Measurements from ENCODE around the gene ANO2.
A peak's percentile ranks its signal among the peaks of the same experiment; 100 is the strongest.

Gene ANO2

DNA sequence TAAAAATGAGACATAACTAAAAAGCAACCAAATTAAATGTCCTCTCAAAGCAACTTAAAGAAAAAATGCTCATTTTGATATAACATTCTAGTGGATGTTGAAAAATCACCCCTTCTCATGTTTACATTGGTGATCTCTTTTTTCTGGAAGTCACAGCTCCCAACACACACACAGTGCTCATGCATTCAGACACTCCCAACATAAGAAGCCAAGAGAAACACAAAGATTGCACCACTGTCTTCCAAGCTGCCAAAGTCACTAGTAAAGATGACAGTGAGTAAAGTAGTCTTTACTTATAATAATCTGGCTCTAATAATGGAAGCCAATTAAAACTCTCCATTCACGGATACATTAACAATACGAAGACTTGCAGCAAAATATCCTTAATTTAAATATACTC lies 294.8 kb downstream of the ANO2 start:
- Mint-ChIP-seq H3K9me3 (no peaks in the 10 kb centered on the region), H3K4me3 (no peak overlapping the region), H3K36me3 (ENCODE audit: low read depth) (no peaks in the 10 kb centered on the region), H3K27me3 (ENCODE audit: low read depth, poor library complexity) (peaks cover 3% of the 10 kb centered on the region), H3K4me1 (peaks cover 13% of the 10 kb centered on the region), H3K27ac (no peak overlapping the region)
- TF ChIP-seq, protein P1, sequence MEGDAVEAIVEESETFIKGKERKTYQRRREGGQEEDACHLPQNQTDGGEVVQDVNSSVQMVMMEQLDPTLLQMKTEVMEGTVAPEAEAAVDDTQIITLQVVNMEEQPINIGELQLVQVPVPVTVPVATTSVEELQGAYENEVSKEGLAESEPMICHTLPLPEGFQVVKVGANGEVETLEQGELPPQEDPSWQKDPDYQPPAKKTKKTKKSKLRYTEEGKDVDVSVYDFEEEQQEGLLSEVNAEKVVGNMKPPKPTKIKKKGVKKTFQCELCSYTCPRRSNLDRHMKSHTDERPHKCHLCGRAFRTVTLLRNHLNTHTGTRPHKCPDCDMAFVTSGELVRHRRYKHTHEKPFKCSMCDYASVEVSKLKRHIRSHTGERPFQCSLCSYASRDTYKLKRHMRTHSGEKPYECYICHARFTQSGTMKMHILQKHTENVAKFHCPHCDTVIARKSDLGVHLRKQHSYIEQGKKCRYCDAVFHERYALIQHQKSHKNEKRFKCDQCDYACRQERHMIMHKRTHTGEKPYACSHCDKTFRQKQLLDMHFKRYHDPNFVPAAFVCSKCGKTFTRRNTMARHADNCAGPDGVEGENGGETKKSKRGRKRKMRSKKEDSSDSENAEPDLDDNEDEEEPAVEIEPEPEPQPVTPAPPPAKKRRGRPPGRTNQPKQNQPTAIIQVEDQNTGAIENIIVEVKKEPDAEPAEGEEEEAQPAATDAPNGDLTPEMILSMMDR (IDR thresholded peaks at IDR 0.05) = no peak
- DNase-seq = no peak

DNA sequence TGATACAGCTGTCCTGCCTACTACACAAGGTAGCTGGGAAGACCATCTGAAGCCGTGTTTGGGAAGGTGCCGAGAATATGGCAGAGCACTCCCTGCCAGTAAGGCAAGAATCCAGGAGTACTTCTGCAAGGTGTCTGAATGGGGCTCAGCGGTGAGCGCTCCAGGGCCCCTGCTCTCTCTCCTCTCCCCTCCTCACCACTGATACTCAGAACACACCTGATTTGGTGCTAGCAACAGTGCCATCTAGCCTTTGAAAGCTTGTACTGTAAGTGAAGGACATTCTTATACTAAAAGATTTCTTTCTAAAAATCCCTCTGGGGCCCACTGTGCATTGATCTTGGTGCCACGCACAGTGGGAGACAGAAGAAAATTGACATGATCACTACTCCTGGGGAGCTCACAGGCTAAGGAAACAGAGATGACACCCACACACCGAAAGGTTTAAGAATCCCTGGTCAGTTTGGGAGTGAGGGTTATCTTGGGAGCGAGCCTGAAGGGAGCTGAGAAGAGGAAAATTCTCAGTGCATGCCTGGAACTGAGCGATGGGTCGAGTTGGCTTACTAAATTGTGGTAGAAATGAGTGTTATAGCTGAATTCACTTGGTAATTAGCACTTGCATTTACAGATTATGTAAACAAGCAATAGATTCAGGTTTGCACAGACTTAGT lies 296.2 kb downstream of the ANO2 start:
- no peaks in the 10 kb centered on the region for H3K9me3 Mint-ChIP-seq
- TF ChIP-seq, protein P1 (IDR thresholded peaks at IDR 0.05) = peak; percentile 70
- peaks cover 6% of the 10 kb centered on the region for H3K27me3 Mint-ChIP-seq (ENCODE audit: low read depth, poor library complexity)
- no peak overlapping the region for H3K27ac Mint-ChIP-seq
- H3K4me3 Mint-ChIP-seq = no peak overlapping the region
- H3K36me3 Mint-ChIP-seq (ENCODE audit: low read depth) = no peaks in the 10 kb centered on the region
- peaks cover 13% of the 10 kb centered on the region for H3K4me1 Mint-ChIP-seq
- DNase-seq = peak; percentile 44

DNA sequence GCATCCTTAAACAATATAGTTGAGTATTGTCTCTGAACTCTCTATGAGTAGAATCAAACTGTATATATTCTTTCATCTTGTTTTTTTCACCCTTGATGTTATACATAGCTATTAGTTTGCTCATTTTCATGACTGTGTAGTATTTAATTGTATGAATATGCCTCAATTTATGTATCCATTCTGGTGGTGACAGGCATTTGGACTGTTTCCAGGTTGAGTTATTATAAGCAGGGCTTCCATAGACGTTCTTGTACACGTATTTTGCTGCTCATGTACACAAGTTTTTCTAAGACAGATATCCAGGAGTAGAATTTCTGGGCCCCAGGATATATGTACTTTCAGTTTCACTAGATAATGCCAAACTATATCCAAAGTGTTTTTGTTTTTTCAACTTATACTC lies 301.8 kb downstream of the ANO2 start:
- Mint-ChIP-seq H3K27me3 (ENCODE audit: low read depth, poor library complexity) (peaks cover 3% of the 10 kb centered on the region), H3K9me3 (peaks cover 4% of the 10 kb centered on the region), H3K27ac (no peak overlapping the region), H3K4me3 (no peak overlapping the region), H3K36me3 (ENCODE audit: low read depth) (no peaks in the 10 kb centered on the region), H3K4me1 (peaks cover 4% of the 10 kb centered on the region)
- DNase-seq = no peak
- TF ChIP-seq, protein P1 (IDR thresholded peaks at IDR 0.05) = no peak

DNA sequence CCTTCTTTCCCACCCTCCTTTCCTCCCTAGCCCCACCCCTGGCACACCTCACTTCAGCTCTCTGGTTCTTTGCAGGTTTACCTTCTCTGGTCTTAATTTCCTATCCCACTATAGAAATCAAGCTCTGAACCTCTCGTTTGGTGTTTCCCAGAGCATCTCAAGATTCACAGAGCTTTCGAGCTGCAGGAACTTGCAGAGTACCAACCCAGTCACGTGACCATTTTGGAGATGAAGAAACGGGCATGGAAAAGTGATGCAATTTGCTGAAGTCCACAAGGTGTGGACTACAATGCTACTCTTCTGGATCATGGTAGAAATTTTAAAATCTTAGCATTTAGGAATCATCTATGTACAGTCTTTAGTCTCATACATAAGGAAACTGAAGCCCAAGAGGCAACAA lies 307.4 kb downstream of the ANO2 start:
- peaks cover 11% of the 10 kb centered on the region for H3K27me3 Mint-ChIP-seq (ENCODE audit: low read depth, poor library complexity)
- TF ChIP-seq, protein P1 (IDR thresholded peaks at IDR 0.05) = no peak
- DNase-seq = no peak
- no peak overlapping the region for H3K27ac Mint-ChIP-seq
- peaks cover 4% of the 10 kb centered on the region for H3K9me3 Mint-ChIP-seq
- peaks cover 48% of the 10 kb centered on the region for H3K4me1 Mint-ChIP-seq
- no peaks in the 10 kb centered on the region for H3K36me3 Mint-ChIP-seq (ENCODE audit: low read depth)
- no peak overlapping the region for H3K4me3 Mint-ChIP-seq

DNA sequence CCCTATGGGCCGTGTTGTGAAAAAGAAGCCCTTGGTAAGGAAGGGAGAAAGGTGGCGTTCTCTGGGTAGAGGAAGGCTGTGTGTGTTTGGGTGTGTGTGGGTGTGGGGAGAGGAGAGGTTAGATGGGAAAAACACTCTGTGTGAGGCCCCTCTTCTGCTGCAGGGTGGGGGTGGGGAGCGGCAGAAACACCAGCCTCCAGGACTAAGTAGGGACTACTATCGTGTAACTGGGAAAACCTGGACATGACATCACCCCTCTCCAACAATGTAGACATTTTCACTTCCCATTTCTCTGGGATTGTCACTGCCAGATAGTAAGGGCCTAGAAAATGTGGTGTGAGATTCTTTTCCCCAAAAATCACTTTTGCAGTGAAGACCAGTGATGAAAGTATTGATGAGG lies 308.2 kb downstream of the ANO2 start:
- TF ChIP-seq, protein P1 (IDR thresholded peaks at IDR 0.05) = no peak
- H3K27ac Mint-ChIP-seq = no peak overlapping the region
- H3K27me3 Mint-ChIP-seq (ENCODE audit: low read depth, poor library complexity) = peaks cover 11% of the 10 kb centered on the region
- peaks cover 52% of the 10 kb centered on the region for H3K4me1 Mint-ChIP-seq
- peaks cover 4% of the 10 kb centered on the region for H3K9me3 Mint-ChIP-seq
- DNase-seq = no peak
- H3K36me3 Mint-ChIP-seq (ENCODE audit: low read depth) = no peaks in the 10 kb centered on the region
- H3K4me3 Mint-ChIP-seq = no peak overlapping the region

DNA sequence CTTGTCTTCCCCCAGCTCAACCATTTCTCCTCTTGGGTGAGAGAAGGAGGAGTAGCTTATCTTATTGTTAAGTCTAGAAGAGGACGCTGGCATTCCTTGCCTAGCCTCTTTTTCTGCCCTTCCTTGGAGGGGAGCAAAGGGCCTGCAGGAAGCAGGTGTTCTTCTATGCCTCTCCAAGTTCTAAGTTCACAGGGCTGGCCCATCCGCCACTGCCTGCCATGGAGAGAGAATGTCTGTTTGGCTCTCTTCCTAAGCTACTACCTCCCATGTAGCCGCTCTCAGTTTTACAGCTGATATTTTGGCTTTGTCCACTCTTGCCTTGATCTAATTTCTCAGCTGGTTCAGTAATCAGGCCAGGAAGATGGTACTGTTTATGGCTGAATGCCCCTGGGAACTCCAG lies 312.0 kb downstream of the ANO2 start:
- H3K36me3 Mint-ChIP-seq (ENCODE audit: low read depth) = no peaks in the 10 kb centered on the region
- H3K27me3 Mint-ChIP-seq (ENCODE audit: low read depth, poor library complexity) = peaks cover 26% of the 10 kb centered on the region
- H3K4me1 Mint-ChIP-seq = peaks cover 76% of the 10 kb centered on the region
- TF ChIP-seq, protein P1 (IDR thresholded peaks at IDR 0.05) = no peak
- no peaks in the 10 kb centered on the region for H3K9me3 Mint-ChIP-seq
- no peak overlapping the region for H3K27ac Mint-ChIP-seq
- DNase-seq = no peak
- H3K4me3 Mint-ChIP-seq = peak overlapping the region; percentile 31
